Endothelial cell of umbilical vein (primary cell): ENCODE measurements around the gene WDR72. TPM values are rescaled to one million over a fixed set of nuclear protein-coding genes. Genes with fewer than 3 reads are reported as not detected.

Experiments
- BruUV-seq: library from RNA; stranded (reverse); fragments of 400-500 nt; replicated peaks from 2 replicates; lab custom pipeline; 2021; lab: Mats Ljungman, UMichigan
- CTCF ChIA-PET: fragments of 300-600, 350-600 bp; sonication (Branson Sonifier 250); formaldehyde crosslinking; loops from one replicate; lab custom pipeline; 2021; ENCODE audit warnings: antibody characterized with exemption, inconsistent platforms; lab: Charles Lee
- POLR2A ChIA-PET: fragments of 300-600, 350-600 bp; sonication (Branson Sonifier 250); formaldehyde crosslinking; loops from one replicate; lab custom pipeline; 2021; ENCODE audit warnings: antibody characterized with exemption, inconsistent platforms; lab: Charles Lee
- DNase-seq: peaks from one replicate; pipeline ENCODE4 v3.0.0-alpha.2; 2011; ENCODE audit warnings: low read depth, low spot score
- FAIRE-seq: peaks from 2 replicates; lab custom pipeline; 2011; peaks lifted over from hg19 to GRCh38; lab: Jason Lieb, UNC
- H2AFZ ChIP-seq: 2 replicates; pipeline ENCODE4 v1.6.0; 2012; ENCODE audit warnings: low read depth, low read length, control low read depth, inconsistent platforms
- H3K27ac ChIP-seq: 2 replicates; pipeline ENCODE4 v1.5.1; 2011; ENCODE audit warnings: low read depth, mild to moderate bottlenecking, control low read depth, low read length, moderate library complexity; ENCODE audit not compliant: insufficient read depth
- H3K27me3 ChIP-seq, 2 experiments: 2 replicates each; pipeline versions ENCODE4 v1.6.0 to v1.6.1; 2011; ENCODE audit warnings: low read length in 2 of 2, mixed read lengths in 1 of 2; ENCODE audit not compliant: control insufficient read depth in 2 of 2, insufficient read depth in 2 of 2
- H3K36me3 ChIP-seq, 2 experiments: 2 replicates in 1 of 2; 3 replicates in 1 of 2; pipeline ENCODE4 v1.5.1; 2011; ENCODE audit warnings: low read length in 2 of 2, mild to moderate bottlenecking in 1 of 2, moderate library complexity in 1 of 2; ENCODE audit not compliant: control insufficient read depth in 2 of 2, insufficient read depth in 2 of 2; ENCODE audit errors: extremely low read depth in 1 of 2
- H3K4me1 ChIP-seq: 3 replicates; pipeline ENCODE4 v1.5.1; 2011; ENCODE audit warnings: mild to moderate bottlenecking, low read length; ENCODE audit not compliant: control insufficient read depth, insufficient read depth; ENCODE audit errors: extremely low read depth
- H3K4me2 ChIP-seq: 2 replicates; pipeline ENCODE4 v1.6.1; 2011; ENCODE audit warnings: low read length, control low read depth, mixed read lengths; ENCODE audit not compliant: insufficient read depth
- H3K4me3 ChIP-seq, 3 experiments: fragments of 200-600 bp in 1 of 3; sonication (generic), shearing (Covaris generic) in 1 of 3; replicated peaks in 1 of 3; 2 replicates each; pipeline ENCODE4 v1.5.1; 2011 to 2016; ENCODE audit warnings: control low read depth in 3 of 3, low read length in 3 of 3, mild to moderate bottlenecking in 2 of 3, inconsistent platforms in 1 of 3, low read depth in 1 of 3, moderate library complexity in 1 of 3; ENCODE audit not compliant: insufficient read depth in 1 of 3
- H3K79me2 ChIP-seq: 2 replicates; pipeline ENCODE4 v1.6.0; 2012; ENCODE audit warnings: low read length, inconsistent platforms; ENCODE audit not compliant: control insufficient read depth, insufficient read depth
- H3K9ac ChIP-seq: replicated peaks from 2 replicates; pipeline ENCODE3; 2011; ENCODE audit warnings: low read length, control low read depth; ENCODE audit not compliant: insufficient read depth; ENCODE audit errors: extremely low read depth
- H3K9me1 ChIP-seq: replicated peaks from 3 replicates; pipeline ENCODE4 v1.6.0; 2011; ENCODE audit warnings: mild to moderate bottlenecking, low read length; ENCODE audit not compliant: control insufficient read depth, insufficient read depth; ENCODE audit errors: extremely low read depth
- H3K9me3 ChIP-seq: replicated peaks from 2 replicates; pipeline ENCODE4 v1.5.1; 2012; ENCODE audit warnings: low read length, inconsistent platforms; ENCODE audit not compliant: control insufficient read depth, insufficient read depth
- H4K20me1 ChIP-seq: replicated peaks from 2 replicates; pipeline ENCODE3; 2011; ENCODE audit warnings: mild to moderate bottlenecking, low read length; ENCODE audit not compliant: control insufficient read depth, insufficient read depth; ENCODE audit errors: extremely low read depth
- CTCF ChIP-seq, 2 donors: IDR thresholded peaks; 1 replicate in 1 of 2; 2 replicates in 1 of 2; pipeline ENCODE4 v1.5.1; 2011; ENCODE audit warnings: low read length in 2 of 2, mild to moderate bottlenecking in 2 of 2, moderate library complexity in 2 of 2, control low read depth in 1 of 2, inconsistent platforms in 1 of 2, low read depth in 1 of 2; ENCODE audit not compliant: insufficient read depth in 1 of 2; ENCODE audit errors: extremely low read depth in 1 of 2
- EZH2 ChIP-seq: IDR thresholded peaks from 2 replicates; pipeline ENCODE4 v1.6.1; 2012; ENCODE audit warnings: borderline replicate concordance, low read depth, mild to moderate bottlenecking, moderate library complexity, low read length, inconsistent platforms; ENCODE audit not compliant: severe bottlenecking
- FOS ChIP-seq: IDR thresholded peaks from 2 replicates; pipeline ENCODE4 v1.6.1; 2011; ENCODE audit warnings: mild to moderate bottlenecking, low read length, moderate library complexity, borderline replicate concordance; ENCODE audit not compliant: insufficient read depth
- GATA2 ChIP-seq: IDR thresholded peaks from 2 replicates; pipeline ENCODE4 v1.7.0; 2011; ENCODE audit warnings: low read depth, mild to moderate bottlenecking, moderate library complexity, mixed read lengths, low read length; ENCODE audit not compliant: insufficient read length, insufficient read depth
- JUN ChIP-seq: IDR thresholded peaks from 2 replicates; pipeline ENCODE4 v1.6.1; 2011; ENCODE audit warnings: borderline replicate concordance, low read depth; ENCODE audit not compliant: insufficient read length, insufficient read depth
- MAX ChIP-seq: IDR thresholded peaks from 2 replicates; pipeline ENCODE4 v1.6.1; 2011; ENCODE audit not compliant: insufficient read depth, insufficient read length
- MYC ChIP-seq: IDR thresholded peaks from one replicate; pipeline ENCODE4 v1.6.1; 2011; ENCODE audit warnings: mild to moderate bottlenecking, low read depth, low read length
- POLR2A ChIP-seq: IDR thresholded peaks from 2 replicates; pipeline ENCODE4 v1.6.1; 2012; ENCODE audit warnings: low read depth, mild to moderate bottlenecking, control low read depth, low read length
- POLR2AphosphoS5 ChIP-seq: IDR thresholded peaks from 2 replicates; pipeline ENCODE4 v1.6.1; 2012; ENCODE audit warnings: low read depth, mild to moderate bottlenecking, control low read depth, low read length, moderate library complexity; ENCODE audit not compliant: insufficient read depth
- dilution Hi-C: fragments of 300-500 bp; cut with MboI; formaldehyde crosslinking; loops from one replicate; pipeline ENCODE4 v1.15.0; 2019; ENCODE audit warnings: low sequenced_read_pairs; ENCODE audit not compliant: extremely low pct_ligation_motif_present
- intact Hi-C: fragments of 100-400 bp; cut with micrococcal nuclease; formaldehyde crosslinking; loops from one replicate; pipeline ENCODE4 v1.10.0; 2022
- polyA plus RNA-seq, 4 experiments: library from polyadenylated mRNA; depleted of rRNA in 3 of 4; stranded (reverse) in 3 of 4; unstranded in 1 of 4; fragments of >200 nt; gene quantifications; 2 replicates each; pipeline versions ENCODE4 v1.2.1 to v1.2.3, GENCODE V29; 2011 to 2012; ENCODE audit warnings: missing spikeins in 1 of 4
- total RNA-seq: library from RNA; stranded (reverse); gene quantifications from 2 replicates; pipeline ENCODE4 v1.2.3, GENCODE V29; 2021

The WDR72 gene
- total and polyA plus RNA-seq, 2 donors (not counting 3 experiments of a cell fraction or from before 2014, with no cell fraction given): not detected

GRCh38 chr15:53746101-53746500, 13.4 kb downstream of the WDR72 start:
- DNase-seq (no peak), FAIRE-seq (no peak)
- Histone ChIP-seq H3K9me3 (no peaks in the 10 kb centered on the region), H3K27me3 (no peaks in the 10 kb centered on the region), H3K9me1 (no peaks in the 10 kb centered on the region), H3K9ac (no peak overlapping the region), H3K4me2 (no peak overlapping the region), H2AFZ (no peak overlapping the region), H3K79me2 (no peaks in the 10 kb centered on the region), H3K4me1 (no peaks in the 10 kb centered on the region), H3K4me3 (no peak overlapping the region), H3K27ac (no peak overlapping the region), H4K20me1 (no peaks in the 10 kb centered on the region), H3K36me3 (no peaks in the 10 kb centered on the region)
- ChIA-PET POLR2A (no interaction called here), CTCF (no interaction called here)
- dilution Hi-C loops: no loop called here
- TF ChIP-seq JUN (no peak), EZH2 (no peak), GATA2 (no peak), MYC (no peak), POLR2A (no peak), MAX (no peak), CTCF (IDR thresholded peaks at IDR 0.05; ENCODE audit: extremely low read depth in 1 of 2, insufficient read depth in 1 of 2, low read depth in 1 of 2, low read length in 2 of 2) (no peak), POLR2AphosphoS5 (no peak), FOS (no peak)
- no TSS peak for BruUV-seq
- intact Hi-C loops: no loop called here
